GM13977 (cell line): Measurements from ENCODE around the gene MOV10.
"Not testable (repeated sequence)": the region's sequence is repeated elsewhere in the genome, so short reads cannot be mapped to it uniquely, and the experiment has no call there.

Experiments
- DNase-seq: peaks from one replicate; pipeline ENCODE4 v3.0.0; 2012; ENCODE audit warnings: low spot score
- CTCF ChIP-seq: IDR thresholded peaks from 2 replicates; pipeline ENCODE4 v1.5.1; 2012; ENCODE audit warnings: mild to moderate bottlenecking, control low read depth; ENCODE audit not compliant: insufficient read depth; ENCODE audit errors: extremely low read depth, missing control alignments
- in situ Hi-C: fragments of 300-500 bp; cut with MboI; formaldehyde crosslinking; loops from one replicate; pipeline ENCODE4 v1.12.0; 2022; ENCODE audit warnings: low sequenced_read_pairs, low pct_unique_long_range_greater_than_20kb, mixed read lengths, inconsistent platforms; ENCODE audit not compliant: unreplicated experiment

The MOV10 gene

DNA sequence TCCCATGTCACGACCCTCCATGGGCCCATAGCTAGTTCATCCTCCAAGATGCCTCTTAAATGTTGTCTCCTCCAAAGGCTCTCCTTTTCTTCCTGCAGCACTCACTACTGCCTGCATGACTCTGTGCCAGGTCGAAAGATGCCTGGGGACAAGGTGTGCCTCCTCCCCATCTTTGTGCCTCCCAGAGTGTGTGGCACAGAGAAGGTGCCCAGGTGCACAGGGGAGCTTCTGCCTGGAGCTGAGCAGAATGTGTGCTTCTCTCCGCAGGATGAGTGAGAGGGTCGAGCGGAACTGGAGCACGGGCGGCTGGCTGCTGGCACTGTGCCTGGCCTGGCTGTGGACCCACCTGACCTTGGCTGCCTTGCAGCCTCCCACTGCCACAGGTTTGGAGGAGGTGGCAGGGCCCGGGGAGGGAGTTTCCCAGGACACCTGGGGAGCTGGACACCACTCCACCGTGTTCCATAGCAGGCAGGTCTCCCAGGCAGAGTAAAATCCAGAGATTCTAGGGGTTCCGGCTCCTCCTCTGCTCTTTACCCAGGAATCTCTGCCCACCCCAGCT is 47.6 kb downstream of the MOV10 start:
- in situ Hi-C loops: no loop called here
- DNase-seq: no peak
- no peak for TF ChIP-seq CTCF

- in situ Hi-C loops: no loop called here
- no peak for DNase-seq
- no peak for TF ChIP-seq CTCF
Observed at GRCh38 chr1:112722601-112723510, 48.4 kb downstream of the MOV10 start.

- DNase-seq: no peak
- in situ Hi-C loops: no loop called here
- TF ChIP-seq CTCF: no peak
Observed at GRCh38 chr1:112723511-112723839, 49.0 kb downstream of the MOV10 start.

GRCh38 chr1:112724240-112724639 is 49.8 kb downstream of the MOV10 start:
- DNase-seq, in situ Hi-C loops: not testable (repeated sequence)

GRCh38 chr1:112727716-112728115 is 53.3 kb downstream of the MOV10 start:
- no peak for TF ChIP-seq CTCF
- in situ Hi-C loops: no loop called here
- no peak for DNase-seq

DNA sequence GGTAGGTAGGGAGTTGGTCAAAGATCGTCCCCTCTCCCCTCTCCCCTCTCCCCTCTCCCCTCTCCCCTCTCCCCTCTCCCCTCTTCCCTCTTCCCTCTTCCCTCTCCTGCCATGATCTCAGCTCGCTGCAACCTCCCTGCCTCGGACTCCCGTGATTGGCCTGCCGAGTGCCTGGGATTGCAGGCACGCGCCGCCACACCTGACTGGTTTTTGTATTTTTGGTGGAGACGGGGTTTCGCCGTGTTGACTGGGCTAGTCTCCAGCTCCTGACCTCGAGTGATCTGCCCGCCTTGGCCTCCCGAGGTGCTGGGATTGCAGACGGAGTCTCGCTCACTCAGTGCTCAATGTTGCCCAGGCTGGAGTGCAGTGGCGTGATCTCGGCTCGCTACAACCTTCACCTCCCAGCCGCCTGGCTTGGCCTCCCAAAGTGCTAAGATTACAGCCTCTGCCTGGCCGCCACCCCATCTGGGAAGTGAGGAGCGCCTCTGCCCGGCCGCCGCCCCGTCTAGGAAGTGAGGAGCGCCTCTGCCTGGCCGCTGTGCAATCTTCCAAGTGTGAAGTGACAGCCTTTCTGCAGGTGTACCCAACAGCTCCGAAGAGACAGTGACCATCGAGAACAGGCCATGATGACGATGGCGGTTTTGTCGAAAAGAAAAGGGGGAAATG is 54.0 kb downstream of the MOV10 start:
- in situ Hi-C loops: not testable (repeated sequence)

GRCh38 chr1:112729011-112729410 is 54.6 kb downstream of the MOV10 start:
- in situ Hi-C loops: not testable (repeated sequence)

More for the DNA sequence above, 54.0 kb downstream of the MOV10 start:
- DNase-seq: not testable (repeated sequence)

DNA sequence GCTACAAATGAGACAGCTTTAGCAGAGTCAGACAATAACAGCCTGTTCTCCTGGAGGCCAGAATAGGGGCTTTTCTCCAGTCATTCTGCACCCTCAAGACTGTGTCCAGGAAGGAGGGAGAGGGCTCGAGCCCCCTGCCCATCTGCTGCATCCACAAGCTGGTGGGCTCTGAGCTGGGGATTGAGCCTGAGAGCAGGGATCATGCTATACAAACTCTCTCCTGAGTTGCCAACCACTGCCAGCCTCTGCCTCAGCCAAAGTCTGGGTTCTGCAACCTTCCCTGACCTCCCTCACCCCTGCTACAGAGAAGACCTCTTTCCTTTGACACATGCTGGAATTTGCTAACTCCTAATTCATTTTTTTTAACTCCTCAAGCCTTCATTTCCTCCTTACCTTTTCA is 55.5 kb downstream of the MOV10 start:
- in situ Hi-C loops: loop anchor here (10.0 kb wide), 1 partner anchor 75 kb away; no protein-coding TSS in a partner anchor
- no peak for TF ChIP-seq CTCF
- DNase-seq: no peak

More at GRCh38 chr1:112729011-112729410, 54.6 kb downstream of the MOV10 start:
- not testable (repeated sequence) for DNase-seq
